A549 (cell line): ENCODE results near the gene NYAP1. TPM values are rescaled to one million over a fixed set of nuclear protein-coding genes. Genes with fewer than 3 reads are reported as not detected.

Source experiments
- ATAC-seq, 2 experiments: fragments of 200-7000 bp in 1 of 2; fragments of >200 bp in 1 of 2; cut with Nextera tagmentation in 1 of 2; cut with Tn5 transposase in 1 of 2; 3 replicates each; pipeline versions ENCODE4 v1.8.0 to v1.9.1; 2018 to 2020; ENCODE audit warnings: mild to moderate bottlenecking in 1 of 2, moderate library complexity in 1 of 2
- CTCF ChIA-PET: fragments of 300-600 bp; sonication (Branson Sonifier 250); formaldehyde crosslinking; extraction: SDS; loops from one replicate; lab custom pipeline; 2021; ENCODE audit warnings: antibody characterized with exemption, inconsistent platforms; lab: Yijun Ruan, JAX
- POLR2A ChIA-PET: fragments of 350-600 bp; formaldehyde crosslinking; extraction: SDS; loops from one replicate; lab custom pipeline; 2021; ENCODE audit warnings: antibody characterized with exemption, inconsistent platforms; lab: Yijun Ruan, JAX
- DNase-seq, 2 experiments: peaks; one replicate each; pipeline versions ENCODE4 v3.0.0 to v3.0.0-alpha.2; 2011 to 2016; ENCODE audit warnings: low read depth in 1 of 2, low spot score in 1 of 2
- FAIRE-seq: peaks from 2 replicates; lab custom pipeline; 2011; peaks lifted over from hg19 to GRCh38; lab: Jason Lieb, UNC
- H3K27ac ChIP-seq, 2 experiments: fragments of >200 bp; sonication (Bioruptor Twin); formaldehyde crosslinking; 3 replicates each; pipeline ENCODE4 v1.5.1; 2016 to 2017
- H3K4me1 ChIP-seq: fragments of >200 bp; sonication (Bioruptor Twin); formaldehyde crosslinking; 3 replicates; pipeline ENCODE4 v1.6.1; 2016
- H3K4me2 ChIP-seq: fragments of >200 bp; sonication (Bioruptor Twin); formaldehyde crosslinking; 3 replicates; pipeline ENCODE4 v1.6.1; 2016
- H3K4me3 ChIP-seq: fragments of >200 bp; sonication (Bioruptor Twin); formaldehyde crosslinking; 3 replicates; pipeline ENCODE4 v1.5.1; 2016
- H3K9me3 ChIP-seq: fragments of >200 bp; sonication (Bioruptor Twin); formaldehyde crosslinking; 3 replicates; pipeline ENCODE4 v1.6.1; 2016
- CEBPB ChIP-seq, 2 experiments: fragments of >200 bp in 1 of 2; sonication (Bioruptor Twin) in 1 of 2; formaldehyde crosslinking in 1 of 2; IDR thresholded peaks; 2 replicates each; pipeline ENCODE4 v1.6.1; 2012 to 2016
- CHD2 ChIP-seq: fragments of 150-350 bp; IDR thresholded peaks from 2 replicates; pipeline ENCODE4 v1.6.1; 2014; ENCODE audit warnings: low read length; ENCODE audit not compliant: partially characterized antibody
- CHD4 ChIP-seq: fragments of 200-600 bp; sonication (generic); IDR thresholded peaks from 2 replicates; pipeline ENCODE4 v1.6.1; 2016; ENCODE audit warnings: antibody characterized with exemption, mild to moderate bottlenecking, borderline replicate concordance
- EP300 ChIP-seq, 2 experiments: fragments of >200 bp; sonication (Bioruptor Twin); formaldehyde crosslinking; IDR thresholded peaks; 2 replicates in 1 of 2; 3 replicates in 1 of 2; pipeline ENCODE4 v1.6.1; 2016 to 2017
- FOSB ChIP-seq: fragments of 250-450 bp; sonication (Bioruptor Pico); IDR thresholded peaks from 2 replicates; pipeline ENCODE4 v1.5.0; 2020; ENCODE audit warnings: mild to moderate bottlenecking, moderate library complexity
- FOSL2 ChIP-seq, 2 experiments: fragments of 450-650 bp in 1 of 2; fragments of >200 bp in 1 of 2; sonication (Bioruptor Twin) in 1 of 2; formaldehyde crosslinking; IDR thresholded peaks; 2 replicates each; pipeline versions ENCODE4 v1.5.0 to v1.6.1; 2016 to 2020; ENCODE audit warnings: mild to moderate bottlenecking in 1 of 2, moderate library complexity in 1 of 2
- GATA3 ChIP-seq: IDR thresholded peaks from 2 replicates; pipeline ENCODE4 v1.6.1; 2012; ENCODE audit warnings: borderline replicate concordance
- HDAC2 ChIP-seq: fragments of 200-600 bp; sonication (generic); IDR thresholded peaks from 2 replicates; pipeline ENCODE4 v1.6.1; 2016
- HEYL ChIP-seq: fragments of 250-450 bp; sonication (Bioruptor Pico); IDR thresholded peaks from 2 replicates; pipeline ENCODE4 v1.8.0; 2021; ENCODE audit warnings: mild to moderate bottlenecking, moderate library complexity
- HOXA7 ChIP-seq: fragments of 250-450 bp; sonication (Bioruptor Pico); IDR thresholded peaks from 2 replicates; pipeline ENCODE4 v1.5.0; 2020; ENCODE audit warnings: mild to moderate bottlenecking, moderate library complexity
- HOXB13 ChIP-seq: fragments of 250-450 bp; sonication (Bioruptor Pico); IDR thresholded peaks from 2 replicates; pipeline ENCODE4 v1.5.0; 2020; ENCODE audit warnings: low read depth, mild to moderate bottlenecking, moderate library complexity
- JUN ChIP-seq, 2 experiments: fragments of >200 bp; sonication (Bioruptor Twin); formaldehyde crosslinking; IDR thresholded peaks; 2 replicates in 1 of 2; 3 replicates in 1 of 2; pipeline ENCODE4 v1.6.1; 2016 to 2017
- KDM1A ChIP-seq: fragments of 200-600 bp; sonication (generic); IDR thresholded peaks from 2 replicates; pipeline ENCODE4 v1.6.1; 2016; ENCODE audit warnings: low read depth, mild to moderate bottlenecking
- KDM5A ChIP-seq: fragments of 200-600 bp; sonication (generic); IDR thresholded peaks from 2 replicates; pipeline ENCODE4 v1.6.1; 2016; ENCODE audit warnings: antibody characterized with exemption, mild to moderate bottlenecking
- MYC ChIP-seq: IDR thresholded peaks from 2 replicates; pipeline ENCODE4 v1.6.1; 2012; ENCODE audit warnings: mild to moderate bottlenecking, inconsistent platforms, low read length, improper control_type of control experiment, borderline replicate concordance
- NPAS2 ChIP-seq: fragments of 250-450 bp; sonication (Bioruptor Pico); IDR thresholded peaks from 2 replicates; pipeline ENCODE4 v1.8.0; 2022; ENCODE audit warnings: mild to moderate bottlenecking, moderate library complexity, borderline replicate concordance
- NR3C1 ChIP-seq: fragments of >200 bp; sonication (Bioruptor Twin); formaldehyde crosslinking; IDR thresholded peaks from 3 replicates; pipeline ENCODE4 v1.6.1; 2017
- PHF8 ChIP-seq: fragments of 200-600 bp; sonication (generic); IDR thresholded peaks from 2 replicates; pipeline ENCODE4 v1.6.1; 2016; ENCODE audit warnings: low read depth, mild to moderate bottlenecking, antibody characterized with exemption, moderate library complexity, borderline replicate concordance
- RAD21 ChIP-seq, 2 experiments: fragments of >200 bp in 1 of 2; sonication (Bioruptor Twin) in 1 of 2; formaldehyde crosslinking in 1 of 2; IDR thresholded peaks in 1 of 2; conservative IDR thresholded peaks in 1 of 2; 2 replicates in 1 of 2; 3 replicates in 1 of 2; pipeline ENCODE4 v1.6.1; 2012 to 2018; ENCODE audit warnings: inconsistent platforms in 1 of 2
- RARB ChIP-seq: fragments of 250-450 bp; sonication (Bioruptor Pico); IDR thresholded peaks from 2 replicates; pipeline ENCODE4 v1.8.0; 2021; ENCODE audit warnings: mild to moderate bottlenecking, moderate library complexity
- RCOR1 ChIP-seq: fragments of 150-350 bp; IDR thresholded peaks from 2 replicates; pipeline ENCODE4 v1.6.1; 2014; ENCODE audit warnings: antibody characterized with exemption, low read length, low read depth
- RFX5 ChIP-seq: fragments of 450-650 bp; IDR thresholded peaks from 2 replicates; pipeline ENCODE4 v1.7.1; 2014; ENCODE audit warnings: antibody characterized with exemption, mild to moderate bottlenecking, moderate library complexity
- RNF2 ChIP-seq: fragments of 200-600 bp; sonication (generic); IDR thresholded peaks from 2 replicates; pipeline ENCODE4 v1.6.1; 2016; ENCODE audit warnings: low read depth, mild to moderate bottlenecking, antibody characterized with exemption, moderate library complexity, borderline replicate concordance
- TFCP2L1 ChIP-seq: fragments of 250-450 bp; sonication (Bioruptor Pico); IDR thresholded peaks from 2 replicates; pipeline ENCODE4 v1.5.0; 2021; ENCODE audit warnings: mild to moderate bottlenecking
- ZC3H11A ChIP-seq: fragments of 450-650 bp; IDR thresholded peaks from 2 replicates; pipeline ENCODE4 v1.6.1; 2014; ENCODE audit warnings: antibody characterized with exemption, mild to moderate bottlenecking
- ZFP36 ChIP-seq: fragments of 450-650 bp; IDR thresholded peaks from 2 replicates; pipeline ENCODE4 v1.6.1; 2014; ENCODE audit warnings: borderline replicate concordance; ENCODE audit not compliant: partially characterized antibody
- ZSCAN20 ChIP-seq: fragments of 250-450 bp; sonication (Bioruptor Pico); IDR thresholded peaks from 2 replicates; pipeline ENCODE4 v1.8.0; 2022; ENCODE audit warnings: mild to moderate bottlenecking, moderate library complexity
- WGBS: methylation state at CpG from one replicate; pipeline ENCODE4 v1.1.6; 2017; ENCODE audit errors: missing lambda C conversion rate; 5-methylcytosine and 5-hydroxymethylcytosine counted together
- polyA plus RNA-seq, 4 experiments: library from polyadenylated mRNA; depleted of rRNA in 3 of 4; stranded (reverse); fragments of >200 nt; fragmentation: RNase III in 1 of 4; extraction: RNeasy Plus Mini Kit Qiagen cat#74134 plus additional on column Dnase treatment in 1 of 4; gene quantifications; 2 replicates in 3 of 4; 3 replicates in 1 of 4; pipeline ENCODE4 v1.2.3, GENCODE V29; 2011 to 2017
- TF ChIP-seq, protein P1 (sequence below): IDR thresholded peaks from 2 replicates; pipeline ENCODE4 v1.6.1; 2012; ENCODE audit warnings: low read depth, borderline replicate concordance
- TF ChIP-seq, protein P2 (sequence below): fragments of 450-650 bp; IDR thresholded peaks from 2 replicates; pipeline ENCODE4 v1.6.1; 2014; ENCODE audit warnings: antibody characterized with exemption
- TF ChIP-seq, protein P3 (sequence below): fragments of 150-350 bp; IDR thresholded peaks from 2 replicates; pipeline ENCODE4 v1.6.1; 2014; ENCODE audit warnings: low read depth, mild to moderate bottlenecking, low read length
- TF ChIP-seq, protein P4 (sequence below): IDR thresholded peaks from 2 replicates; pipeline ENCODE4 v1.6.1; 2012

Gene NYAP1
- polyA plus RNA-seq, 2 of the 4 experiments (the other 2 are of a cell fraction) = 0.47 to 3.1 TPM

DNA sequence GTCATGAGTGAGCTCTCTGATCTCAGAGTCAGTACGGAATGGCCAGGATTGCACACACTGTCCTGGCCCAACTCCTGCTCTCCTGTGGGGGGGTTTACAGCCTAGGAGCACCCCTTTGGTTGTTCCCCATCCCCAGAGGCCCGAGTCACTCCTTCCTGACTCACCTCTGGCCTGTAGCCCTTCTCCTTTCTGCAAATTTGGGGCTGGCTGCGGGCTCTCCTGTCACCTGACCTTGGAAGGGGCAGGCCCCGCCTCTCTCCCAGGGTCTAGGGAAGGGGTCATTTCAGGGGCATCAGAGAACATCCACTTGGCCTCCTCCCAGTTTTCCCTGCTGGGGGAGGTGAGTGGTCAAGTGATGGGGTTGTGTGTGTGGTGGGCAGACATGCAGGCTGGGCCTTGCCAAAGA lies 1.7 kb downstream of the NYAP1 start:
- FAIRE-seq (no peak), ATAC-seq (no peak), DNase-seq (no peak)
- ChIA-PET CTCF (interaction anchor here (3.1 to 3.5 kb wide), 3 partner anchors 16 to 78 kb away, joined by 9 to 24 read pairs (median 14); no protein-coding TSS in a partner anchor), POLR2A (no interaction called here)
- Histone ChIP-seq H3K9me3 (no peaks in the 10 kb centered on the region), H3K27ac (peak overlapping the region; percentile 21 to 94; a peak in 4 of 6 replicates), H3K4me1 (peaks cover 40% of the 10 kb centered on the region), H3K4me3 (no peak overlapping the region), H3K4me2 (peak overlapping the region; percentile 99)
- no peak for TF ChIP-seq ZC3H11A
- TF ChIP-seq FOSB = no peak
- no peak for TF ChIP-seq MYC
- TF ChIP-seq RFX5 = no peak
- no peak for TF ChIP-seq HDAC2
- TF ChIP-seq CEBPB (IDR thresholded peaks at IDR 0.05) = no peak
- TF ChIP-seq, protein P1, sequence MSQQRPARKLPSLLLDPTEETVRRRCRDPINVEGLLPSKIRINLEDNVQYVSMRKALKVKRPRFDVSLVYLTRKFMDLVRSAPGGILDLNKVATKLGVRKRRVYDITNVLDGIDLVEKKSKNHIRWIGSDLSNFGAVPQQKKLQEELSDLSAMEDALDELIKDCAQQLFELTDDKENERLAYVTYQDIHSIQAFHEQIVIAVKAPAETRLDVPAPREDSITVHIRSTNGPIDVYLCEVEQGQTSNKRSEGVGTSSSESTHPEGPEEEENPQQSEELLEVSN = no peak
- no peak for TF ChIP-seq HOXA7 (CRISPR knock-in tag)
- TF ChIP-seq RNF2 = no peak
- TF ChIP-seq TFCP2L1 = no peak
- TF ChIP-seq RARB (CRISPR knock-in tag) = no peak
- no peak for TF ChIP-seq KDM1A
- TF ChIP-seq KDM5A = no peak
- TF ChIP-seq, all 56 proteins: peak for 0
- WGBS = 55% methylated on average over 4 of the region's 4 CpGs

DNA sequence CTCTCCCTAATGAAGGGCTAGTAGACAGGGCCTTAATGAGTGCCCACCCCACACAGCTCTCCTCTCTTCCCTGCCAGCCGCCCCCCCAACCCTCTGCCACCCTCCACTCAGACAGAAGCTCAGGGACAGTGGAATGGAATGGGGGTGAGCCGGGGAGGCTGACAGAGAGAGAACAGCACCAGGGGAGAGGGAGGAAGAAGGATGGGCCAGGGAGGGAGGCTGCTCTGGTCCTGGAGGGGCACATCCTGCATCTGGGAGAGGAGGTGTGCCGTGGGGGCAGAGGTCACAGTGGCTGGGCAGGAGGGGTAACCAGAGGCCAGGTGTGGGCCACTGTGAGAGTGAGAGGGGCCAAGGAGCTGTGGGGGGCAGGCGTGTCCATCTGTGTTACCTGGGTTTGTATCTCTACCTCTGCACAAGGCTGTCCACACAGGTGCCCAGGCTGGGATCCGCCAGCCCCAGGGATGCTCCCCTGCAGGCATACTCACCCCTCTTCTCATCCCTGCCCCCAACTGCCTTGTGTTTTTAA lies 2.4 kb downstream of the NYAP1 start:
- CTCF ChIA-PET = interaction anchor here (1.0 to 3.5 kb wide), 7 partner anchors 11 to 95 kb away, joined by 3 to 24 read pairs (median 7); no protein-coding TSS in a partner anchor
- FAIRE-seq (no peak), ATAC-seq (no peak), DNase-seq (no peak)
- Histone ChIP-seq H3K4me3 (no peak overlapping the region), H3K4me2 (peak overlapping the region; percentile 99; the same call in 2 of the 3 replicates), H3K27ac (peak overlapping the region; percentile 21 to 94; a peak in 4 of 6 replicates), H3K4me1 (peaks cover 40% of the 10 kb centered on the region), H3K9me3 (no peaks in the 10 kb centered on the region)
- POLR2A ChIA-PET = no interaction called here
- WGBS = 81% methylated on average over 5 of the region's 5 CpGs
- TF ChIP-seq CEBPB (IDR thresholded peaks at IDR 0.05) (no peak), RCOR1 (no peak), ZSCAN20 (CRISPR knock-in tag) (no peak), PHF8 (no peak), JUN (IDR thresholded peaks at IDR 0.05) (no peak), FOSL2 (IDR thresholded peaks at IDR 0.05) (no peak), FOSL2 (CRISPR knock-in tag; IDR thresholded peaks at IDR 0.05) (no peak), GATA3 (no peak), HEYL (no peak)

DNA sequence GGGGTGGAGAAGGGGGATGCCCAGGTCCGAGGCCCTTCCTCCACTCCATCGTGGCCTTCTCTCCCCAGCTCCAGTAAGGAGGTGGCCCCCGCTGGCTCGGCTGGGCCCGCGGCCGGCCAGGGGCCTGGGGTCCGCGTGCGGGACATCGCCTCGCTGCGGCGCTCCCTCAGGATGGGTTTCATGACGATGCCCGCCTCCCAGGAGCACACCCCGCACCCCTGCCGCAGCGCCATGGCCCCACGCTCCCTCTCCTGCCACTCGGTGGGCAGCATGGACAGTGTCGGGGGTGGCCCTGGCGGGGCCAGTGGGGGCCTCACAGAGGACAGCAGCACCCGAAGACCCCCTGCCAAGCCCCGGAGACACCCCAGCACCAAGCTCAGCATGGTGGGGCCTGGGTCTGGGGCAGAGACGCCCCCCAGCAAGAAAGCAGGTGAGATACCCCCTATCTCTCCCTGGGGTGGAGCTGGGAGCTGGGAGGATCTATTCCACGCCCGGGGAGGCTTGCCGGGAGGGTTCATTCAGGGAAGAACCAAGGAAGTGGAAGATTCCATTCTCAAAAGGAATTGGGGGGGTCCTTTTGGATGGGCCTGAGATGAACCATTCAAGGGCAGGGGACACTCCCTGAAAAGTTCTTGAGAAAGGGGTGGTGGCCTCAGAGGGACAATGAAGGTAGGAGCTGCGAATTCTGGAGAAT lies 3.2 kb downstream of the NYAP1 start:
- DNase-seq = peak in 1 of 2 experiments; percentile 69
- ATAC-seq = peak in 1 of 2 experiments; percentile 8; a peak in 1 of 6 replicates
- no peak overlapping the region for H3K4me3 ChIP-seq
- ChIA-PET CTCF (interaction anchor here (0.6 to 3.5 kb wide), 8 partner anchors 10 to 101 kb away, joined by 3 to 24 read pairs (median 6); no protein-coding TSS in a partner anchor), POLR2A (no interaction called here)
- no peak for FAIRE-seq
- H3K4me1 ChIP-seq = peaks cover 40% of the 10 kb centered on the region
- peak overlapping the region in 1 of 2 experiments; percentile 94; a peak in 2 of 6 replicates for H3K27ac ChIP-seq
- H3K4me2 ChIP-seq = no peak overlapping the region
- H3K9me3 ChIP-seq = no peaks in the 10 kb centered on the region
- WGBS = 85% methylated on average over 22 of the region's 30 CpGs
- TF ChIP-seq CEBPB (IDR thresholded peaks at IDR 0.05) (no peak), CHD4 (no peak), GATA3 (no peak), HOXB13 (CRISPR knock-in tag) (no peak), ZSCAN20 (CRISPR knock-in tag) (no peak), RAD21 (conservative IDR thresholded peaks at IDR 0.05 in 1 of 2, IDR thresholded peaks at IDR 0.05 in 1 of 2) (no peak), NR3C1 (no peak), NPAS2 (CRISPR knock-in tag) (no peak), ZFP36 (no peak), CHD2 (no peak), TFCP2L1 (no peak), ZC3H11A (no peak), EP300 (IDR thresholded peaks at IDR 0.05) (no peak)
- TF ChIP-seq, protein P2, sequence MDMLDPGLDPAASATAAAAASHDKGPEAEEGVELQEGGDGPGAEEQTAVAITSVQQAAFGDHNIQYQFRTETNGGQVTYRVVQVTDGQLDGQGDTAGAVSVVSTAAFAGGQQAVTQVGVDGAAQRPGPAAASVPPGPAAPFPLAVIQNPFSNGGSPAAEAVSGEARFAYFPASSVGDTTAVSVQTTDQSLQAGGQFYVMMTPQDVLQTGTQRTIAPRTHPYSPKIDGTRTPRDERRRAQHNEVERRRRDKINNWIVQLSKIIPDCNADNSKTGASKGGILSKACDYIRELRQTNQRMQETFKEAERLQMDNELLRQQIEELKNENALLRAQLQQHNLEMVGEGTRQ = no peak
- TF ChIP-seq, protein P3, sequence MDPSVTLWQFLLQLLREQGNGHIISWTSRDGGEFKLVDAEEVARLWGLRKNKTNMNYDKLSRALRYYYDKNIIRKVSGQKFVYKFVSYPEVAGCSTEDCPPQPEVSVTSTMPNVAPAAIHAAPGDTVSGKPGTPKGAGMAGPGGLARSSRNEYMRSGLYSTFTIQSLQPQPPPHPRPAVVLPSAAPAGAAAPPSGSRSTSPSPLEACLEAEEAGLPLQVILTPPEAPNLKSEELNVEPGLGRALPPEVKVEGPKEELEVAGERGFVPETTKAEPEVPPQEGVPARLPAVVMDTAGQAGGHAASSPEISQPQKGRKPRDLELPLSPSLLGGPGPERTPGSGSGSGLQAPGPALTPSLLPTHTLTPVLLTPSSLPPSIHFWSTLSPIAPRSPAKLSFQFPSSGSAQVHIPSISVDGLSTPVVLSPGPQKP = no peak
- TF ChIP-seq, protein P4, sequence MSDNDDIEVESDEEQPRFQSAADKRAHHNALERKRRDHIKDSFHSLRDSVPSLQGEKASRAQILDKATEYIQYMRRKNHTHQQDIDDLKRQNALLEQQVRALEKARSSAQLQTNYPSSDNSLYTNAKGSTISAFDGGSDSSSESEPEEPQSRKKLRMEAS = no peak
